A673 (cell line): ENCODE results near the gene RNASE7.

ENCODE experiments used
- CTCF ChIP-seq: fragments of 300-800, 200-600 bp; sonication (generic); conservative IDR thresholded peaks from 2 replicates; pipeline ENCODE4 v1.5.1; 2017; ENCODE audit warnings: low read depth, mild to moderate bottlenecking, antibody characterized with exemption, low read length, moderate library complexity, mixed read lengths
- EZH2 ChIP-seq: fragments of 200-600 bp; sonication (generic); IDR thresholded peaks from 2 replicates; pipeline ENCODE4 v1.6.1; 2017; ENCODE audit warnings: borderline replicate concordance, low read depth, mild to moderate bottlenecking, mixed read lengths, antibody characterized with exemption, low read length; ENCODE audit not compliant: poor library complexity, severe bottlenecking

- TF ChIP-seq CTCF (no peak), EZH2 (no peak)
Observed at GRCh38 chr14:21070610-21071224, 28.6 kb downstream of the RNASE7 start.
